HG03175 (cell line): ENCODE data around the gene VPS33B.

Source experiments
- ATAC-seq: cut with Tn5 transposase; IDR thresholded peaks from one replicate; pipeline ENCODE4 v1.9.1; 2021; ENCODE audit warnings: mild to moderate bottlenecking, moderate library complexity; ENCODE audit not compliant: unreplicated experiment

The VPS33B gene

GRCh38 chr15:90953947-90954711 is 68.3 kb downstream of the VPS33B start:
- ATAC-seq: no peak

- ATAC-seq: no peak
Observed at GRCh38 chr15:90952901-90953677, 69.3 kb downstream of the VPS33B start.

GRCh38 chr15:90950676-90951075 is 71.7 kb downstream of the VPS33B start:
- no peak for ATAC-seq

- no peak for ATAC-seq
Observed at GRCh38 chr15:90949979-90950675, 72.3 kb downstream of the VPS33B start.
